ENCODE measurements around the gene B9D1.

- no peak for TF ChIP-seq POLR2AphosphoS5 (IDR thresholded peaks at IDR 0.05; ENCODE audit: low read depth, low read length)
- no peak for TF ChIP-seq EZH2phosphoT487 (IDR thresholded peaks at IDR 0.05; ENCODE audit: borderline replicate concordance, low read depth)
- TF ChIP-seq REST (IDR thresholded peaks at IDR 0.05; ENCODE audit: low read depth, low read length): no peak
- TF ChIP-seq JUND (IDR thresholded peaks at IDR 0.05): no peak
- TF ChIP-seq CTCF (IDR thresholded peaks at IDR 0.05): no peak
- TF ChIP-seq MAX (IDR thresholded peaks at IDR 0.05; ENCODE audit: low read depth): no peak
- TF ChIP-seq RXRA (IDR thresholded peaks at IDR 0.05; ENCODE audit: borderline replicate concordance, low read depth): no peak
- no peak for TF ChIP-seq TCF12 (IDR thresholded peaks at IDR 0.05)
- TF ChIP-seq GATA2 (CRISPR knock-in tag; IDR thresholded peaks at IDR 0.05): no peak
- no peak for TF ChIP-seq RAD21 (IDR thresholded peaks at IDR 0.05; ENCODE audit: low read length)
Observed at GRCh38 chr17:19344311-19345066, 18.0 kb downstream of the B9D1 start.

Measured in SK-N-SH (cell line).